HG02798 (cell line): Measurements from ENCODE around the gene AKT3.
"Not testable (repeated sequence)": the region's sequence is repeated elsewhere in the genome, so short reads cannot be mapped to it uniquely, and the experiment has no call there.

ENCODE experiments used
- ATAC-seq: cut with Tn5 transposase; IDR thresholded peaks from one replicate; pipeline ENCODE4 v1.9.1; 2021; ENCODE audit warnings: mild to moderate bottlenecking; ENCODE audit not compliant: unreplicated experiment, poor library complexity

AKT3 gene

DNA sequence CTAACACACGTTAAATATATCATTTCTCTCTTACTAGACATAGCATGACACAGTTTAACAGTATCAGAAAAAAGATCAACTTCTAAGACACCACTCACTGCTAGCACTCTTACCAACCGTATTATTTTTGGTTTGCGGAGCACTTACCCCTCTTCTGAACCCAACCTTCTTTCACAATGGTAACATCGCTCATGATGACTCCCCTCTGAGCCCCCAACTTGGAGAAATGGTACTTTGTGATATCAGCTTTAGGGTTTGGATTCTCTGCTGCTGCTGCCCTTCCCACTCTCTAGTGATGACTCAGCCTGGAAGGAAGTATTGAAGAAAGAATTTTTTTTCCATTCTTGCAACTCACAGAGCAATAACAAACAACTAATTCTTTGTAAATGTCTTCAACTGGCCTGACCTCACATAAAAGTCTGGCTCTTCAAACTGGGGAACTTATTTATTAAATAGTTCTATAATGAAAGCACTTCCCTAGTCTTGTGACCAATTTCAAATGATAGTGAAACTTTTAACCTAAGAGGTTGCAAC, 7.0 kb downstream of the AKT3 start:
- no peak for ATAC-seq

DNA sequence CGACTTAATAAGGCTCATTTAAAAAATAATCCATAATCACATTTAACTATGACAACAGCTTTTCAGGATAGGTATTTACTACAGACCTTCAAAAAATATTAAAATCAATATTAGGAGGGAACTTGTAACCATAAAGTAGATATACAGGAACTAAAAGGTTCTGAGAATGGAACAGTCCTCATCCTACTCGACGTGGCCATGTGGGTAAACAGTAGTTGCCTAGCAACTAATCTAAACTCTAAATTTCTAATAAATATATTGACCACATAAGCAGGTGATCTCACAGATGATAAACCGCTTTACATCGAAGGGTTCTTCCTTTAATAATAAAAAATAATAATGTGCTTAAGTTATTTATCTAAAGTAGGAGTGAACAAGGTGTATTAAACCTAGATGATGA, 7.9 kb downstream of the AKT3 start:
- ATAC-seq, result no peak

DNA sequence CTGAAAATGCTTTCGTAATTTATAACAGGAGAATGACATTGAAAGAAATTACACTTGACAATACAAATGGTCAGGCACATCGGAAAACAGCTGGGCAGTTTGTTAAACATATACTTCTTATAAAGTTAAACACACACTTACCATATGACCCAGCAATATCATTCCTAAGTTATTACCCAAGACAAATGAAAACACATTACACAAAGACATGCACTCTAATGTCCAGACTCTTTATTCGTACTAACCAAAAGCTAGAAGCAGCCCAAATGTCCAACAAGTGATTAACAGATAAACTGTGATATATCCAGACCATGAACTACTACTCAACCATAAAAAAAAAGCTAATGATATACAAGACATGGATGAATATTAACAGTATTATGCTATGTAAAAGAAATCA, 8.5 kb downstream of the AKT3 start:
- ATAC-seq, result no peak

DNA sequence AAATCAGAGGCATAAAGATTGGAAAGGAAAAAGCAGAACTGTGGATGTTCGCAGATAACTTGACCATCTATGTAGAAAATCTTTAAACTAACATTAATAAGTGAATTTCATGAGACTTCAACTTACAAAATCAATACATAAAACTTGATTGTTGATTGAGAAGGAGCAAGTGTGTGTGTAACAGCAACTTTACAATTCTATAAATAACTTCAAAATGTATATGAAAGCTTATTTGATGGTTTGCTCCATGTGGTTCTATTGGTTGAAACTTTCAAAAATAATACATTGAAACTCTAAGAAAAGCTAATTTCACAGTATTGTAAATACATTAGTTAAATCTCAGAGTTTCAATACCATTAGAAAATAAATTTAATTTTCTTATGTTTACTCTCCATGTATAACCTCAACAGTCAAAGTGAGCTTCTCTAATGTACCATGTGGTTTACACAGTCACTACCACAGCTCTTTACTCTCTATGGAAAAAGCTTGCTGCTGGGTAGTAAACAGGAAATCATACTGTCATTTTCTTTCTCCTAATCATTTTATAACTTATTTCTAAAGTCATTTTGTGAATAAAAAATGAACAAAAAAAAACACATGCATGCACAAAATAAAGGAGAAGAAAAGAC, 12.0 kb downstream of the AKT3 start:
- peak; percentile 81 for ATAC-seq

DNA sequence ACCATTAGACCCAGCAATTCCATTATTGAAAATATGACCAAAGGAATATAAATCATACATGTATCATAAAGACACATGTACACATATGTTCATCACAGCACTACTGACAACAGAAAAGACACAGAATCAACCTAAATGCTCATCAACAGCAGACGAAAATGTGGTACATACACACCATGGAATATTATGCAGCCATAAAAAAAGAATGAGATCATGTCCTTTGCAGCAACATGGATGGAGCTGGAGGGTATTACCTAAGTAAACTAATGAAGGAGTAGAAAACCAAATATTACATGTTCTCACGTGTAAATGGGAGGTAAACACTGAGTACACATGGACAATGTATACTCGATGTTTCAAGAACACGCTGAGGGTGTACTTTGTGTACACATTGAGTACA, 15.9 kb downstream of the AKT3 start:
- no peak for ATAC-seq

GRCh38 chr1:243831463-243831862, 18.6 kb downstream of the AKT3 start:
- ATAC-seq, result no peak

- ATAC-seq, result no peak
Measured at GRCh38 chr1:243827206-243827605, 22.8 kb downstream of the AKT3 start.

- ATAC-seq, result not testable (repeated sequence)
Measured at GRCh38 chr1:243824907-243825306, 25.1 kb downstream of the AKT3 start.

DNA sequence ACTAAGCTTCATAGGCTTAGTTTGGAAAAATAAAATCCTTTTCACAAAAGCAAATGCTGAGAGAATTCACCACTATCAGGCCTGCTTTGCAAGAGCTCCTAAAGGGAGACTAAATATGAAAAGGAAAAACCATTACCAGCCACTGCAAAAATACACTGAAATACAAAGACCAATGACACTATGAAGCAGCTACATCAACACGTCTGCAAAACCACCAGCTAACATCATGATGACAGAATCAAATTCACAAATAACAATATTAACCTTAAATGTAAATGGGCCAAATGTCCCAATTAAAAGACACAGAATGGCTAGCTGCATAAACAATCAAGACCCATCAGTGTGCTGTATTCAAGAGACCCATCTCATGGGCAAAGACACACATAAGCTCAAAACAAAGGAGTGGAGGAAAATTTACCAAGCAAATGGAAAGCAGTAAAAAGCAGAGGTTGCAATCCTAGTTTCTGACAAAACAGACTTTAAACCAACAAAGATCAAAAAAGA, 28.8 kb downstream of the AKT3 start:
- ATAC-seq, result no peak

DNA sequence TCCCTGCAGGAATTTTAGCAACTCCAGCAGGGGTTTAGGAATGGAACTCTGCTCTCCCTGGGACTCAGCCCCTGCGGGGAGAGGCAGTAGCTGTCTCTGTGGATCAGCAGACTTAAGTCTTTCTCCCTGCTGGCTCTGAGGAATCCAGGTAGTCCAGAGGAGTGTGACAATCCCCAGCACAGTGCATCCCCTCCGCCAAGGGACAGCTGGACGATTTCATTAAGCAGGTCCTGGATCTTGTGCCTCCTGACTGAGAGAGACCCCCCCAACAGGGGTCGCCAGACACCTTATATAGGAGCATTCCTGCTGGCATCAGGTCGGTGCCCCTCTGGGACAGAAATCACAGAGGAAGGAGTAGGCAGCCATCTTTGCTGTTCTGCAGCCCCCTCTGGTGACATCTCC, 30.6 kb downstream of the AKT3 start:
- ATAC-seq, result no peak

DNA sequence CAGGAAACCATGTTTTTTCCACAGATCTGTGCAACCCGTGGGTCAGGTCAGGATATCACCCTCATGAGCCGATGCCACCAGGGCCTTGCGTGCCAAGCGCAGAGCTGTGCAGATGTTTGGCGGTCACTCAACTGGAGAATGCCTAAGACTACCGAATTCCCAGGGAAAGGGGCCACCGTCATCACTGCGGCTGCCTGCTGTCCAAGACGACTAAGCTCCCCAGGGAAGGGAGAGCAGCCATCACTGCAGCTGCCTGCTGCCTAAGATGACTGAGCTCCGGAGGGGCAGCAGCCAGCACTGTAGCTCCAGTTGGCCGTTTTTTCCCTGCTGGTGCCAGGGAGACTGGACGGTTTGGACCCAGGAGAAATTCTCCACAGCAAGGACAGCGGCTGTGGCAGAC, 31.1 kb downstream of the AKT3 start:
- no peak for ATAC-seq

GRCh38 chr1:243814718-243815117, 35.3 kb downstream of the AKT3 start:
- ATAC-seq, result no peak

DNA sequence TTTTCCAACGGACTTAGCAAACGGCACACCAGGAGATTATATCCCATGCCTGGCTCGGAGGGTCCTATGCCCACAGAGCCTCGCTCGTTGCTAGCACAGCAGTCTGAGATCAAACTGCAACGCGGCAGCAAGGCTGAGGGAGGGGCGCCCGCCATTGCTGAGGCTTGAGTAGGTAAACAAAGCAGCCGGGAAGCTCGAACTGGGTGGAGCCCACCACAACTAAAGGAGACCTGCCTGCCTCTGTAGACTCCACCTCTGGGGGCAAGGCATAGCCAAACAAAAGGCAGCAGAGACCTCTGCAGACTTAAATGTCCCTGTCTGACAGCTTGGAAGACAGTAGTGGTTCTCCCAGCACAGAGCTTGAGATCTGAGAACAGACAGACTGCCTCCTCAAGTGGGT, 42.7 kb downstream of the AKT3 start:
- ATAC-seq, result not testable (repeated sequence)

DNA sequence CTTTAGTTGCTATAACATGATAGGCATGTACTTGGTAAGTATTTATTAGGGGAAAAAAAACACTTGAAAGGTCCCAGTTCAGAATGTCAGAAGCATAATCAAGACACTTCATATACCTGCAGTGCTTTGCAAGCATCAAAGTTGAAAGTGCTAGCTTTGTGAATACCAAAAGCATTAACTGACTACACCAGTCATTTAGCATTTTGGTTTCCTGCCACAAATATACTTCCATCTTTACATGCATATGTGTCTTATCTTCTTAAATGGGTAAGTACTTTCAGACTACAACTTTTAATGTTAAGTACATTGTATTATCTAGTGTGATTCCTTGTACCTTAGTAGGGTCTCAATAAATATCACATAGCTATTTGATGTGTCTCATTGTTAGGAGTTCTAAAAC, 43.7 kb downstream of the AKT3 start:
- ATAC-seq, result no peak

GRCh38 chr1:243802736-243803135, 47.3 kb downstream of the AKT3 start:
- no peak for ATAC-seq

DNA sequence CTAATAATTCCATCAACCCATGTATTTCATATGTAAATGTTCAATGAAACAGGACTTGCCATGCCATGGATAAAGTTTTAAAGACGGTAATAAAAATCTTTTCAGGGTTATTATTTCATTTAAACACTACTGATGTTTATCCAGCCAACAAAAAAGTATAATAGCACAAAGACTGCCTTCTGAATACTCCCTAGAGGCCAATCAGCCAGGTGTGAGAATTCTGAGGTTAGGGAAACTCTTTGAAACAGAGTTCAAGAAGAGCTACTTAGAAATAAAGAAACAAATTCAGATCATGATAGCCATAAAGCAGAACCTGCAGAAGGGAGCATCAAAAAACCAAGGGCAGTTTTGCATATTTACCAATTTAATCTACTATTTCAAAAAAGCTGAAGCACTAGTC, 48.7 kb downstream of the AKT3 start:
- ATAC-seq, result no peak

DNA sequence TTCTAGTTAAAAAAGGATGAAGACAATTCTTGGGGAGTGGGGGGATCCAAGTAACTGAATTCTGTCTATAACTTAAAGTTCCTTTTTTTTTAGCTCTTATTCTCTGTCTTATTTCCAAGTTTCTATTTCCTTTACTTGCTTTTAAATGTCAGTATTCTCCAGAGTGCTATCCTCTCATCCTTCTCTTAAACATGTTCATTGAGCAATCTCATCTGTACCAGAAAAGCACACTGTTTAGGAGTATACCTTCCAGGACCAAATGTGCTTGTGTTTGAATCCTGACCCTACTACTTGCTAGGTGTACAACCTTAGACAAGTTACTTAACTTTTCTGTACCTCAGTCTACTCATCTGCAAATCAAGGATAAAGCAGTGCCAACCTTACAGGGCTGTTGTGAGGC, 50.1 kb downstream of the AKT3 start:
- no peak for ATAC-seq

GRCh38 chr1:243798726-243799125, 51.3 kb downstream of the AKT3 start:
- no peak for ATAC-seq

DNA sequence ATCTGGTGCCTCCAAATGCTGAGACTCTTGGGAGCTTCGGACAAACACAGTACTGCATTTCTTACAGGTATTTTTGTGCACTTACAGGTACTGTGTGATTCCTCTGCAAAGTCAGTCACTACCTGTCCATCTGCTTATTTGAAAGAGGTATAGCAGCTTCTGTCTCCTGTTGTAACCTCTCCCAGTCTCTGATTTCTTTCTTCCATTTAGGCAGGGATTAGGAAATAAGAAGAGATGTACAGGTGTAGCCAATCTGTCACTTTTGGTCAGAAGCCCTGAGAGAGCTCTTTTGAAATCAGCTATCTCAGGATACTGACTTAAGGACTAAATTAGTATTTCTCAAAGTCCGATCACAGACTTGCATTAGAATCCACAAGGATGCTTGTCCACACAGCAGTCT, 54.0 kb downstream of the AKT3 start:
- ATAC-seq, result no peak

GRCh38 chr1:243793298-243793697, 56.7 kb downstream of the AKT3 start:
- no peak for ATAC-seq

- no peak for ATAC-seq
Measured at GRCh38 chr1:243792891-243793290, 57.2 kb downstream of the AKT3 start.

DNA sequence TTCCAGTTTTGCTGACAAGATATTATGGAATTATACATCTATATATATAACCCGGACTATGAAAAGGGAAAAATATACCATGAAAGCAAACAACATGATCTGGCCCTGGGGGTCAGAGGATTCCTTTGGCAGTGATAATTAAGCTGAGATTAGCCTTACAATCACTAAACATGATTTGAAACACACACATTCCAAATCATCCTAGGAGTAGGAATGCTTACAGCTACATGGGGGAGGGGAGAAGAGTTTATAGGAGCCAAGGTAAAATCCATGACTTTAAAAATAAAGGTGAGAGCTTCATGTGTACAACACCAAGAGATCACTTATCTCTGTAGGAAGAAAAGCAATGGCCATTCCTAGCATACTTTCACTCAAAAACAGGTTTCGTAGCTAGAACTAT, 57.6 kb downstream of the AKT3 start:
- ATAC-seq, result no peak
